ENCODE measurements around the gene ETDC.

DNA sequence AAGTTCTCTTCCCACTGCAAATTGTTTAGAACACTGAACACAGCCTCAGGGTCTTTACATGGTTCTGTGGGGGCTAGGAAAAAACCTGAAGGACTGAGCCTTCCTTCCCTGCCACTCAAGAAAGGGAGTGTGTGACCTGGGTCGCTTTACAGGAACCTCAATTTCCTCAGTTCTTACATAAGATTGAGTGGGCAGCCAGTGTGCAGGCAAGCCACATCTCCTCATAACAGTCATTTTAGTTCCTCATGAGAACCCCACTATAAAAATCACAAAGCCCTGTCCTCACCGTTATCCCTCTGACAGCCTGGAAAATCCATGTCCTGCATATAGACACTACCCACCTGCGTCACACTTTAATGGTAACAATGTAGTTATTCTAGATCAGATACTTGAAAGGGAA lies 2.1 kb upstream of the ETDC start:
- TF ChIP-seq POU2F2 (IDR thresholded peaks at IDR 0.05; ENCODE audit: low read depth, low read length) (no peak), POLR2A (IDR thresholded peaks at IDR 0.05; ENCODE audit: low read depth, low read length) (no peak), TAF1 (IDR thresholded peaks at IDR 0.05; ENCODE audit: low read depth, low read length) (no peak), POLR2AphosphoS5 (IDR thresholded peaks at IDR 0.05; ENCODE audit: low read depth, low read length) (no peak)
